Measurements from ENCODE around the gene GRIN1. TPM values are rescaled to one million over a fixed set of nuclear protein-coding genes. Genes with fewer than 3 reads are reported as not detected.

The GRIN1 gene
- total RNA-seq, 1 experiment from 2014 or later: 0.52 TPM

DNA sequence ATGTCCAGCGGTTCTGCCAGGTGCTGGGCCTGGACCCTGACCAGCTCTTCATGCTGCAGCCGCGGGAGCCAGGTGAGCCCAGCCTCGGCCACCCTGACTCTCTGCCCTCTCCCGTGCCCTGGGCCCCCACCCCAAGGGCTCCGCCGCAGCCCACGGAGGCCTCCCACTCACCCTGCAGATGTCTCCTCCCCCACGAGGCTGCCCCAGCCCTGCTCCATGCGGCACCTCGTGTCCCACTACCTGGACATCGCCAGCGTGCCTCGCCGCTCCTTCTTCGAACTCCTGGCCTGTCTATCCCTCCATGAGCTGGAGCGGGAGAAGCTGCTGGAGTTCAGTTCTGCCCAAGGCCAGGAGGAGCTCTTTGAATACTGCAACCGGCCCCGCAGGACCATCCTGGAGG, 75.7 kb downstream of the GRIN1 start:
- Histone ChIP-seq H3K27ac (ENCODE audit: low read depth, low read length, poor library complexity, severe bottlenecking) (no peak overlapping the region), H3K4me3 (ENCODE audit: low read depth, low read length, poor library complexity, severe bottlenecking) (no peak overlapping the region), H3K36me3 (ENCODE audit: insufficient read depth, low read length, poor library complexity, severe bottlenecking) (peaks cover 5% of the 10 kb centered on the region), H3K9me3 (ENCODE audit: low read depth, low read length, poor library complexity, severe bottlenecking) (no peaks in the 10 kb centered on the region), H3K4me1 (ENCODE audit: insufficient read depth, low read length, poor library complexity, severe bottlenecking) (no peaks in the 10 kb centered on the region), H3K27me3 (replicated peaks; ENCODE audit: insufficient read depth, low read depth, low read length, poor library complexity) (no peaks in the 10 kb centered on the region)
- no peak for DNase-seq (ENCODE audit: low spot score)
- ChIA-PET CTCF (interaction anchor here (0.6 kb wide), 1 partner anchor 168 kb away, joined by 4 read pairs; no protein-coding TSS in a partner anchor), POLR2A (ENCODE audit: low non-redundant PET) (interaction anchor here (0.5 kb wide), 1 partner anchor 83 kb away, joined by 6 read pairs; no protein-coding TSS in a partner anchor)
- TF ChIP-seq EZH2 (IDR thresholded peaks at IDR 0.05; ENCODE audit: borderline replicate concordance, low read depth, low read length, poor library complexity, severe bottlenecking): no peak
- TF ChIP-seq, protein P1, sequence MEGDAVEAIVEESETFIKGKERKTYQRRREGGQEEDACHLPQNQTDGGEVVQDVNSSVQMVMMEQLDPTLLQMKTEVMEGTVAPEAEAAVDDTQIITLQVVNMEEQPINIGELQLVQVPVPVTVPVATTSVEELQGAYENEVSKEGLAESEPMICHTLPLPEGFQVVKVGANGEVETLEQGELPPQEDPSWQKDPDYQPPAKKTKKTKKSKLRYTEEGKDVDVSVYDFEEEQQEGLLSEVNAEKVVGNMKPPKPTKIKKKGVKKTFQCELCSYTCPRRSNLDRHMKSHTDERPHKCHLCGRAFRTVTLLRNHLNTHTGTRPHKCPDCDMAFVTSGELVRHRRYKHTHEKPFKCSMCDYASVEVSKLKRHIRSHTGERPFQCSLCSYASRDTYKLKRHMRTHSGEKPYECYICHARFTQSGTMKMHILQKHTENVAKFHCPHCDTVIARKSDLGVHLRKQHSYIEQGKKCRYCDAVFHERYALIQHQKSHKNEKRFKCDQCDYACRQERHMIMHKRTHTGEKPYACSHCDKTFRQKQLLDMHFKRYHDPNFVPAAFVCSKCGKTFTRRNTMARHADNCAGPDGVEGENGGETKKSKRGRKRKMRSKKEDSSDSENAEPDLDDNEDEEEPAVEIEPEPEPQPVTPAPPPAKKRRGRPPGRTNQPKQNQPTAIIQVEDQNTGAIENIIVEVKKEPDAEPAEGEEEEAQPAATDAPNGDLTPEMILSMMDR (conservative IDR thresholded peaks at IDR 0.05; ENCODE audit: low read depth, low read length): no peak
- intact Hi-C loops (cut with micrococcal nuclease; ENCODE audit: unreplicated experiment): no loop called here
- BruUV-seq (replicated peaks): no TSS peak

DNA sequence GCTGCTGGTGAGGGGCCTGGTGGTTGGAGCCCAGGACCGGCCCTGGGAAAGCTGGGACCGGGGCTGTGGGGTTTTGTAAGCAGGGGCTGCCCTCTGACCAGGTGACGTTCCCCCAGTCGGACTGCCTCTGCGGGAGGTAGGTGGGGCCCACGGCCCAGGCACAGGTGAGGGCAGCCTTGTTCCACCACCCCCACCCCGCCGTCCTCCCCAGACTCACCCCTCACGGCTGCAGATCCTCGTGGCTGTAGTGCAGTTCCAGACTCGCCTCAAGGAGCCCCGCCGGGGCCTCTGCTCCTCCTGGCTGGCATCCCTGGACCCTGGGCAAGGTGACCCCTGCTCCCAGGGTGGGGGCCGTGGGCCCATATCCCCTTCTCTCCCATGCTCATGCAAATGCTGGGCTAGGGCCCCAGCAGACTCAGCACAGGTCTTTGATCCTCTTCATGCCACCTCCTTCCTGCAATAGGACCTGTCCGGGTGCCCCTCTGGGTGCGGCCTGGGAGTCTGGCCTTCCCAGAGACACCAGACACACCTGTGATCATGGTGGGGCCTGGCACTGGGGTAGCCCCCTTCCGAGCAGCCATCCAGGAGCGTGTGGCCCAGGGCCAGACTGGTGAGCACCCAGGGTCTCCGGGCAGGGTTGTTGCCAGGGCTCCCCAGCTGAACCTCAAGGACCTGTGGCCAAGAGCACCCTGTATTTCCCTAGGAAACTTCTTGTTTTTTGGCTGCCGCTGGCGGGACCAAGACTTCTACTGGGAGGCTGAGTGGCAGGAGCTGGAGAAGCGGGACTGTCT, 76.4 kb downstream of the GRIN1 start:
- Histone ChIP-seq H3K4me1 (ENCODE audit: insufficient read depth, low read length, poor library complexity, severe bottlenecking) (no peaks in the 10 kb centered on the region), H3K27ac (ENCODE audit: low read depth, low read length, poor library complexity, severe bottlenecking) (no peak overlapping the region), H3K36me3 (ENCODE audit: insufficient read depth, low read length, poor library complexity, severe bottlenecking) (peaks cover 5% of the 10 kb centered on the region), H3K4me3 (ENCODE audit: low read depth, low read length, poor library complexity, severe bottlenecking) (no peak overlapping the region), H3K9me3 (ENCODE audit: low read depth, low read length, poor library complexity, severe bottlenecking) (no peaks in the 10 kb centered on the region), H3K27me3 (replicated peaks; ENCODE audit: insufficient read depth, low read depth, low read length, poor library complexity) (no peaks in the 10 kb centered on the region)
- intact Hi-C loops (cut with micrococcal nuclease; ENCODE audit: unreplicated experiment): no loop called here
- ChIA-PET POLR2A (ENCODE audit: low non-redundant PET) (no interaction called here), CTCF (no interaction called here)
- TF ChIP-seq, protein P1 (conservative IDR thresholded peaks at IDR 0.05; ENCODE audit: low read depth, low read length): no peak
- TF ChIP-seq EZH2 (IDR thresholded peaks at IDR 0.05; ENCODE audit: borderline replicate concordance, low read depth, low read length, poor library complexity, severe bottlenecking): no peak
- BruUV-seq (replicated peaks): no TSS peak
- no peak for DNase-seq (ENCODE audit: low spot score)

- no peaks in the 10 kb centered on the region for H3K4me1 ChIP-seq (ENCODE audit: insufficient read depth, low read length, poor library complexity, severe bottlenecking)
- intact Hi-C loops (cut with micrococcal nuclease; ENCODE audit: unreplicated experiment): no loop called here
- CTCF ChIA-PET: interaction anchor here (0.5 to 0.6 kb wide), 2 partner anchors 54 to 448 kb away, joined by 3 to 8 read pairs; no protein-coding TSS in a partner anchor
- DNase-seq (ENCODE audit: low spot score): no peak
- no peak overlapping the region for H3K27ac ChIP-seq (ENCODE audit: low read depth, low read length, poor library complexity, severe bottlenecking)
- POLR2A ChIA-PET (ENCODE audit: low non-redundant PET): no interaction called here
- H3K9me3 ChIP-seq (ENCODE audit: low read depth, low read length, poor library complexity, severe bottlenecking): no peaks in the 10 kb centered on the region
- peak overlapping the region; percentile 30 for H3K4me3 ChIP-seq (ENCODE audit: low read depth, low read length, poor library complexity, severe bottlenecking)
- H3K27me3 ChIP-seq (replicated peaks; ENCODE audit: insufficient read depth, low read depth, low read length, poor library complexity): no peaks in the 10 kb centered on the region
- BruUV-seq (replicated peaks): no TSS peak
- H3K36me3 ChIP-seq (ENCODE audit: insufficient read depth, low read length, poor library complexity, severe bottlenecking): peaks cover 5% of the 10 kb centered on the region
- TF ChIP-seq, protein P1 (conservative IDR thresholded peaks at IDR 0.05; ENCODE audit: low read depth, low read length): no peak
- TF ChIP-seq EZH2 (IDR thresholded peaks at IDR 0.05; ENCODE audit: borderline replicate concordance, low read depth, low read length, poor library complexity, severe bottlenecking): no peak
Observed at GRCh38 chr9:137216188-137216965, 77.4 kb downstream of the GRIN1 start.

Data from A673 (cell line).